Fibroblast of skin of right quadriceps (primary cell): Measurements from ENCODE around the gene TRIM4.
"Not testable (repeated sequence)": the region's sequence is repeated elsewhere in the genome, so short reads cannot be mapped to it uniquely, and the experiment has no call there.

Source experiments
- DNase-seq: peaks from one replicate; pipeline ENCODE4 v3.0.0-alpha.2; 2013

The TRIM4 gene, protein sequence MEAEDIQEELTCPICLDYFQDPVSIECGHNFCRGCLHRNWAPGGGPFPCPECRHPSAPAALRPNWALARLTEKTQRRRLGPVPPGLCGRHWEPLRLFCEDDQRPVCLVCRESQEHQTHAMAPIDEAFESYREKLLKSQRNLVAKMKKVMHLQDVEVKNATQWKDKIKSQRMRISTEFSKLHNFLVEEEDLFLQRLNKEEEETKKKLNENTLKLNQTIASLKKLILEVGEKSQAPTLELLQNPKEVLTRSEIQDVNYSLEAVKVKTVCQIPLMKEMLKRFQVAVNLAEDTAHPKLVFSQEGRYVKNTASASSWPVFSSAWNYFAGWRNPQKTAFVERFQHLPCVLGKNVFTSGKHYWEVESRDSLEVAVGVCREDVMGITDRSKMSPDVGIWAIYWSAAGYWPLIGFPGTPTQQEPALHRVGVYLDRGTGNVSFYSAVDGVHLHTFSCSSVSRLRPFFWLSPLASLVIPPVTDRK

DNA sequence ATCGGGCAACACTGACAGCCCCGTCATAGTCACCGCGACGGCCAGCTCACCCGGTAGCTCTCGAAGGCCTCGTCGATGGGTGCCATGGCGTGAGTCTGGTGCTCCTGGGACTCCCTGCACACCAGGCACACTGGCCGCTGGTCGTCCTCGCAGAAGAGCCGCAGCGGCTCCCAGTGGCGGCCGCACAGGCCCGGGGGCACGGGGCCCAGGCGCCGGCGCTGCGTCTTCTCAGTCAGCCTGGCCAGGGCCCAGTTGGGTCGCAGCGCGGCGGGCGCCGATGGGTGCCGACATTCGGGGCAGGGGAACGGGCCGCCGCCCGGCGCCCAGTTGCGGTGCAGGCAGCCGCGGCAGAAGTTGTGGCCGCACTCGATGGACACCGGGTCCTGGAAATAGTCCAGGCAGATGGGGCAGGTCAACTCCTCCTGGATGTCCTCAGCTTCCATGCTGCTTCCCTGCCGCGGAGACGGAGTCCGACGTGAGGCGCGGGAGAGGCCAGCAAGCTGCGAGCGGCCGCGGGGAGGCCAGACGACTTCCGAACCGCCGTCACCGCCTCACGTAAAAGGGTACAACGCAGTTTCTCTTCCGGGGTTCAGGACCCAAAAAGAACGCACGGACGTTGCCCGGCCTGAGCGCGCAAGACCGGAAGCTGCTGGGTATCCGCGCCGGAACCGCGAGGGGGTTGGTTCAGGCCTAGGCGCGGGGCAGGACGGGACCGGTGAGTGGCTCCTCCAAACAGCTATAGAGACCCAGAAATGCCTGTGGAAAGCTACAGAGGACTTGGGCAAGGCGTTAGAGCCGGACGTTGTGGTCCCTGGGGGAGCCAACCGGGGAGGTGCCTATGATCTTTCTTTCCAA, at the start of gene TRIM4:
TSS of gene TRIM4 (minus strand) at position 572 of the 855 bp plus-strand sequence. CDS start at position 443, 129 bp downstream.
- DNase-seq, result peak; percentile 91

GRCh38 chr7:99958564-99959227, 39.4 kb upstream of the TRIM4 start:
- DNase-seq, result no peak

DNA sequence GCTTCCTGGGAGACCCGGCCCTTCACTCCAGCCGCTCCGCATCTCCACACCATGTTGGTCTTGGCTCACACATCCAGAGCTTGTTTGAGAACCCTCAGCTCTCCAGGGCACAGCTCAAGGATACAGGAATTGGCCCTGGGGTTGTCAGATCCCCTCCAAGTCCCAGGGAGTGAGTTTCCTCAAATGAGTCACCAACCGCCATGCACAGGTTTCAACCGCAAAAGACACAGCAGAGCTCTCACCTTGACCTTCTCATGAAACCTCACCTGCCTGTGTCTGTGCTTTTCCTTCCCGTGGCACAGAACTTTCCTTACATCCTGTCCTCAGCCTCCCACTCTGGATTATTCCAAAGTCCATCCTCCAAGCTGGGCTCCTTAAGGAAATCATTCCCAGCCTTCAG, 35.9 kb upstream of the TRIM4 start:
- no peak for DNase-seq

DNA sequence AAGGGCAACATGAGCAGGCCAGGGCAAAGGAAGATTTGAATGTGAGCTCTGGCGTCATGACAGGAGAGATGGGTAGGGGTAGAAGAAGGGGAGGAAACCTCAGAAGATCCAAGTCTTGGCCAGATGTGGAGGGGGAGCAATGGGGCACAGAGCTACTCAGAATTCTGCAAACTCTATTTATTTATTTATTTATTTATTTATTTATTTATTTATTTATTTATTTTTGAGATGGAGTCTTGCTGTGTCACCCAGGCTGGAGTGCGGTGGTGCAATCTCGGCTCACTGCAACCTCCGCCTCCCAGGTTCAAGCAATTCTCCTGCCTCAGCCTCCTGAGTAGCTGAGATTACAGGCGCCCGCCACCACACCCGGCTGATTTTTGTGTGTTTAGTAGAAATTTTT, 35.3 kb upstream of the TRIM4 start:
- DNase-seq, result not testable (repeated sequence)

DNA sequence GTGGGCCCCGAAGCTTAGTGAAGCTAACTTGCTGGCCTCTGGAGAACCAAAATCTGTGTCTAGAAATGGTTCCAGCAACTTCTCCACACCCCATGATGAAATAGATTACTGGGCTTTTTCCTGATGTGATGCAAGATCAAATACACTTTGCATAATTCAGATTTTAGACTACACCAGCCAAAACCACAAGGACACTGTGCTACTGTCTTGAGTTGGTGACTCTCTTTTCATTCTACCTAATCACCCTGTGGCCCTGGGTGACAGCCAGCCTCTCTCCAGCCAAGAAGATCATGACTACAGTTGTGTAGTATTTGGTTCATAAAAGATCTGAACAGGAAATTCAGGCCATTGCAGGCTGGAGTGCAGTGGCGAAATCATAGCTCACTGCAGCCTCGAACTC, 34.3 kb upstream of the TRIM4 start:
- peak; percentile 21 for DNase-seq

DNA sequence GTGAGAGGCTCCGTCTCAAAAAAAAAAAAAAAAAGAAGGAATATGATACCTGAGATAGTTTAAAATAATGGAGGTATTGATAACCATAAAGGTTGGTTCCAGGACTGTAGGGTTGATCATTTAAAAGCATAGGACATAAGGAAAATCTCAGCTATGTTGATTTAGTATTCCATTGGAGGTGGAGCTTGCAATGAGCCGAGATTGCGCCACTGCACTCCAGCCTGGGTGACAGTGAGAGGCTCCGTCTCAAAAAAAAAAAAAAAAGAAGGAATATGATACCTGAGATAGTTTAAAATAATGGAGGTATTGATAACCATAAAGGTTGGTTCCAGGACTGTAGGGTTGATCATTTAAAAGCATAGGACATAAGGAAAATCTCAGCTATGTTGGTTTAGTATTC, 33.3 kb upstream of the TRIM4 start:
- DNase-seq, result not testable (repeated sequence)

- not testable (repeated sequence) for DNase-seq
Observed at GRCh38 chr7:99950819-99951218, 31.5 kb upstream of the TRIM4 start.

DNA sequence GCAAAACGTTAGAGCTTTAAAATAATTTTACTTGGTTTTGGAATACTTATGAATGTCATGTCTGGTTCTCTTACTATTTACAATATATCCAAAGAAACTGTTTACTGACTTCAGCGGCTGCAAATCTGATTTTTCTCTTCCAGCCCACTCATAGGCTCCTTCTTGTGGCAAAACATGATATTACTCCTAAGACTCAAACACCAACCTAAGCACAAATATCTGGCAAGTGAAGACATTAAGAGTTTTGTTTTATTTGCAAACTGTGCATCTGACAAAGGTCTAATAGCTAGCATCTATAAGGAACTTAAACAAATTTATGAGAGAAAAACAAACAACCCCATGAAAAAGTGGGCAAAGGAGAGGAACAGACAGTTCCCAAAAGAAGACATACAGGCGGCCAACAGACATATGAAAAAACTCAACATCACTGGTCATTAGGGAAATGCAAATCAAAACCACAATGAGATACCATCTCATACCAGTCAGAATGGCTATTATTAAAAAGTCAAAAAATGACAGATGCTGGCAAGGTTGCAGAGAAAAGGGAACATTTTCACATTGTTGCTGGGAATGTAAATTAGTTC, 30.4 kb upstream of the TRIM4 start:
- DNase-seq, result no peak

DNA sequence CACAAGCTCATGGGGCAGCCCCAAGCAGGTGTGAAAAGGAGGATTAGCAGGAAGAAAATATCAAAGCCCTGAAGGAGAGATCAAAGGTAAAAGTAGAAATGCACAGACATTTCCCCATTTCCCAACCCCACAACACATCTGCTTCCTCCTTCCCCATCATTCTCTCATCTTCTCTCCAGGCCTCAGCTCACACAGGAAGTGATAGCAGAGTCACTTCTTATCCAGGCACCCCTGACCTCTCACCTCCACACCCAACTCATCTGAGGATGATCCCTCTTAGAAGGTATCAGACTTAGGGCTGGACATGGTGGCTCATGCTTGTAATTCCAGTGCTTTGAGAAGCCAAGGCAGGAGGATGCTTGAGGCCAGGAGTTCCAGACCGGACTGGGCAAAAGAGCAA, 28.3 kb upstream of the TRIM4 start:
- DNase-seq, result no peak

GRCh38 chr7:99944497-99945070, 25.3 kb upstream of the TRIM4 start:
- DNase-seq, result no peak

GRCh38 chr7:99943641-99944496, 24.5 kb upstream of the TRIM4 start:
- DNase-seq, result no peak

DNA sequence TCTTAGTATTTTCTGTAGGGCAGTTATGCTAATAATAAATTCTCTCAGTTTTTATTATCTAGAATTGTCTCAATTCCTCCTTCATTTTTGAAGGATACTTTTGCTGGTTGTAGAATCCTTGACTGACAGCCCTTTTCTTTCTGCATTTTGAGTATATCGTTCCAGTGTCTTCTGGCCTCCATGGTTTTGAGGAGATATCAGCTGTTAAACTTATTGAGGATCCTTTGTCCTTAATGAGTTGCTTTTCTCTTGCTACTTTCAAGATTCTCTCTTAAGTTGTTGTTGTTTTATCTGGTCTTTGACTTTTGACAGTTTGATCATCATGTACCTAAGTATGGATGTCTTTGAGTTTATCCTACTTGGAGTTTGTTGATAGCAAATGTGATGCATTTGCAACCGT, 19.0 kb upstream of the TRIM4 start:
- DNase-seq, result no peak

- peak; percentile 8 for DNase-seq
Observed at GRCh38 chr7:99935009-99935408, 15.7 kb upstream of the TRIM4 start.

- no peak for DNase-seq
Observed at GRCh38 chr7:99930376-99930775, 11.0 kb upstream of the TRIM4 start.

DNA sequence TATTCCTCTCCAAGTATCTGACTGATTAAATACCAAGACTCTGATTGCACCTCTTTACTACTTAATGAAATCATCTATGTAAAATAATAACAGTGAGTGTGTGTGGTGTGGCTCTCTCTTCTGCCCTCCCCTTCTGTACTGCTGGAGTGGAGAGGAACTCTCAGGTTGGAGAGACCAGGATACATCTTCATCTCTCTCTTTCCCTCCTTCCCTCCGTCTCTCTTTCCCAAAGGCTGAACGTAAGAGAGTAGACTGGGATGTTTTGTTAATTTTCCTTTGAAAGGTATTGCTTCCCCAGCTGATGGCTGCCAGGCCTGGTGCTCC, 10.4 kb upstream of the TRIM4 start:
- no peak for DNase-seq

DNA sequence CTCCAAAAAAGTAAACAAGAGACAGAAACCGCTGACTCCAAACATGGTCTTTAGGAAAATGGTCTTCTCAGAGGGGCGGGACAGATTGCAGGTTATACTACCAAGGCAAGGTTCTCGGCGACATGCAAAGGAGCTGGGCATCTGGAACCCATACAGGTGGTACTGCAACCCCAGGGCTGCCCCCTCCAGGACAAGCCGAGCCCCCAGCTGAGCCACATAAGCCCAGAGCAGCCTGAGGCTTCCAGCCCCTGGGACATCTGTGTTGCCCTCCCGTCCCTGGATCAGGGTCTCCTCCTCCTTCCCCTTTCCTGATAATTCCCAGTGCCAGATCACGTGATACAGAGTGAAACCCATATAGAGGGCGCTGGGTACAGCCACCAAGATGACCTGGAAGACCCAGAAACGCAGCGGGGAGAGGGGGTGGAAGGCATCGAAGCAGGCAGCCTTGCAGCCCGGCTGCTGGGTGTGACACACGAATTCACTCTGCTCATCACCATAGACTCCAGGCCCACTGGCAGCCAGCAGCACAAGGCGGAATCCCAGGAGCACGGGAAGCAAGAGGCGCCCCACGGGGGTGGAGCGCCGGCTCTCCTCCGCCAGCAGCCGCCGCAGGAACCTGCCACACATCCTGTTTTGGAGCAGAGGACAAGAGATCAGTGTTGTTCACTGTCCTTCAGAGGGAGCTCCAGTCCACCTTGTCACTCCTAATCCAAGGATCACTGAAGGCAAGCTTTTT, 9.8 kb upstream of the TRIM4 start, which contains the start of gene GJC3:
TSS of gene GJC3 (minus strand) at position 627 of the 736 bp plus-strand sequence. CDS start at position 627, 0 bp downstream.
- DNase-seq, result peak; percentile 53

GRCh38 chr7:99928188-99928587, 8.9 kb upstream of the TRIM4 start:
- DNase-seq, result no peak

- no peak for DNase-seq
Observed at GRCh38 chr7:99927536-99927935, 8.2 kb upstream of the TRIM4 start.

DNA sequence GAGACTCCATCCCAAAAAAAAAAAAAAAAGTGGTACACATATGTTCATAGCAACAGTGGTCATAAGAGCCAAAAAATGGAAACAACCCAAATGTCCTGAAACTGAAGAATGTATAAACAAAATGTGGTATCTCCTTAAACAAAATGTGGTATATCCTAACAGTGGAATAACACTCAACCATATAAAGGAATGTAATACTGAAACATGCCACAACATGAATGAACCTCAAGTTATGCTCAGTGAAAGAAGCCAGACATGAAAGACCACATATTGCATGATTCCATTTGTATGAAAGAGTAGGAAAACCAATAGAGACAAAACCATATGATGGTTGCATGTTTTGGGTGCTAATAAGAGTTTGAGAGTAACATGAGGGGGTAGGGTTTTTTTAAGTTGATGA, 7.0 kb upstream of the TRIM4 start:
- DNase-seq, result no peak

DNA sequence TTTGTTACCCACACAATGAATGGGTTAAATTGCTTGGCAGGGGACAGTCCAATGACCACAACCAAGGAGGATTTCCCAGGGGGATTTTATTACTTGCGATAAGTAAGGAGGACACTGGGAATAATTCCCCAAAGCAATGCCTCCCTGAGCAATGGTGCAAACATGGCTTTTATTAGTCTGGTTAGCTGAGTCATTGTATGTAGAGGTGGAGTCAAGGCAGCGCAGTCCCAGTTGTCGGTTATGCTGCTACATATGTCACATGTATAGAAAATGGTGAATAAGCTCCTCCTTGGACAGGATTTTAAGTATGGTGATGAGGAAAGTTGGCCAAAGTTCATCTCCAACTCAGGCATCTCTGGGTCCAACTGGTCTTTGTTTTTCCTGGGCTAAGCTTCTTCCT, 3.9 kb upstream of the TRIM4 start:
- no peak for DNase-seq

GRCh38 chr7:99920149-99920548, 819 bp upstream of the TRIM4 start:
- DNase-seq, result peak; percentile 8
